Activated CD4-positive, CD25-positive, alpha-beta regulatory T cell treated with anti-CD3 and anti-CD28 coated beads, Interleukin-2, amount 50 U/mL, for 24 hours (primary cell): ENCODE results near the gene MAP2K6.

Source experiments
- ATAC-seq, 2 donors: fragments of 150-1000 bp; cut with Tn5 transposase; one replicate each; pipeline ENCODE4 v1.10.0; 2021; ENCODE audit warnings: mild to moderate bottlenecking in 1 of 2, moderate library complexity in 1 of 2

Gene MAP2K6

GRCh38 chr17:69427486-69428197, 13.1 kb downstream of the MAP2K6 start:
- ATAC-seq: no peak

DNA sequence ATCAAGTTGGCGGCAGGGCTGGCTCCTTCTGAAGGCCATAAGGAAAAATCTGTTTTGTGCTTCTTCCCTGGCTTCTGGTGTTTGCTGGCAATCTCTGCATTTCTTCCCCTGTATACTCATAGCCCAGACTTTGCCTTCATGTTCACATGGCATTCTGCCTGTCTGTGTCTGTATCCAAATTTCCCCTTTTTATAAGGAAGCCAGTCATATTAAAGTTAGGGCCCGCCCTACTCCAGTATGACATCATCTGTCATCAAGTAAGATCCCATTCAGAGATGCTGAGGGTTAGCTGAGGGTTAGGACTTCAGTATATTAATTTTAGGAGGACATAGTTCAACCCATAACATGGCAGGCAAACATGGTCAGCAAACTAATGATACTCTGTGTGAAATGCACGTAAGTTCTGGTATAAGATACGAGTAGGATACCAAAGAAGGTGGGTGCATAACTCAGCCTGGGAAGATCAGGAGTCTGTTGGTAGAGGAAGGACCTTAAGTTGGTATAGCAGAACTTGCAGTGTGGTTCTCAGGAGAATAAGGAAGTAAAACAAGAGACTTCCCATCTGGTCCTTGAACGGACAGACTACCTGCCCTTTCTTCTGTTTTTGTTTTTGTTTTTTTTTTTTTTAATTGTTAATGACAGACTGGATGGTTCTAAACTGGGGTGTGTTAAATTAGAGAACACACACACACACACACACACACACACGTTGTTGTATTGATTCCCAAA, 13.9 kb downstream of the MAP2K6 start:
- ATAC-seq: no peak

GRCh38 chr17:69430488-69430887, 16.0 kb downstream of the MAP2K6 start:
- ATAC-seq: no peak

- no peak for ATAC-seq
These were observed 17.3 kb downstream of the MAP2K6 start for GRCh38 chr17:69431835-69432234.

DNA sequence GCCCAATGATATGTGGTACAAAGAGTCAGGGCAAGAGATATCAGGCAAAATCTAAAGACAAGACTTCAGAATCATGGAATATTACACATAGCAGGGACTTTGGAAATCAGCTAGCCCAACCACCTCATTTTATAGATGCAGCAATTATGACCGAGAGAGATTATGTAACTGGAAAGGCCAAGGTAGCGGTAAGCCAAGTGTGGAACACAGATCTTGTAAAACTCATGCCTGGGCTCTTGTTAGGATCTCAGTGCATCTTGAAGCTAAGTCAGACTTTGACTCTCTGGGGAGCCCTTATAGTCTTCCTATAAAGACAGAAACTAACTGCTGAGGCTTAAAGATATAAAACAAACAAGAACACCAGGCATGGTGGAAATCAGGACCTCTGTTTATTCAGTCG, 18.6 kb downstream of the MAP2K6 start:
- no peak for ATAC-seq

- ATAC-seq: no peak
These were observed 19.7 kb downstream of the MAP2K6 start for GRCh38 chr17:69434164-69434579.

- ATAC-seq: no peak
These were observed 21.6 kb downstream of the MAP2K6 start for GRCh38 chr17:69435971-69436696.

DNA sequence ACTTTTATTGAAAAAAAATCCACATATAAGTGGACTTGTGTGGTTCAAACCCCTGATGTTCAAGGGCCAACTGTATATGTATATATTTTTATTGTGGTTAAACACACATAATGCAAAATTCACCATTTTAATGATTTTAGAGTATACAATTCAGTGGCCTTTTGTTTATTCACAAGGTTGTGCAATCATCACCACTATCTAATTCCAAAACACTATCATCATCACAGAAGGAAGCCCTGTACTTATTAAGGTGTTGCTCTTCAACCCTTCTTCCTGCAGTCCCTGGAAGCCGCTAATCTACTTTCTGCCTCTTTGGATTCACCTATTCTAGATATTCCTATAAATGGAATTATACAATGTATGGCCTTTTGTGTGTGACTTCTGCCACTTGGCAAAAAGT, 23.0 kb downstream of the MAP2K6 start:
- no peak for ATAC-seq

GRCh38 chr17:69438776-69439175, 24.3 kb downstream of the MAP2K6 start:
- no peak for ATAC-seq

- ATAC-seq: no peak
These were observed 26.7 kb downstream of the MAP2K6 start for GRCh38 chr17:69441179-69441578.

DNA sequence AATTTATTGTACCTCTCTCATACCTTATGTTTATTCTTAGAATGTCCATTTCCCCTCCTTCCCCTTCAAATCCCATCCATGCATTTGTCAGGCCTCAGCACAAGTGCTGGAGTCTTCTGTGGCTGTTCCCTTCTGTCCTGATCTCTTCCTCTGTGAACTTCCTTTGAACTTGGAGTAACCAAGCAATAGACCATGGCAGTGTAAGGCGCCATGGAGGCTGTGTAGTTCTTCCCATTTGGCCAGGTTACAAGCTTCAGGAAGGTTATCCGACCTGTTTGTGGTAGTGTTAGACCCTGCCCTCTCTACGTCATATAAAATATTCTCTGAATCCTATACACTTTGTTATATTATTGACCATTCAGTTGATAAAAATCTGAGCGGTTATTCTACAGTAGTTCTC, 28.6 kb downstream of the MAP2K6 start:
- no peak for ATAC-seq

- ATAC-seq: no peak
These were observed 29.5 kb downstream of the MAP2K6 start for GRCh38 chr17:69444023-69444422.

- ATAC-seq: no peak
These were observed 30.6 kb downstream of the MAP2K6 start for GRCh38 chr17:69445132-69445531.

GRCh38 chr17:69447726-69448125, 33.2 kb downstream of the MAP2K6 start:
- no peak for ATAC-seq

- ATAC-seq: no peak
These were observed 34.1 kb downstream of the MAP2K6 start for GRCh38 chr17:69448431-69449102.

- ATAC-seq: no peak
These were observed 35.6 kb downstream of the MAP2K6 start for GRCh38 chr17:69450131-69450530.

DNA sequence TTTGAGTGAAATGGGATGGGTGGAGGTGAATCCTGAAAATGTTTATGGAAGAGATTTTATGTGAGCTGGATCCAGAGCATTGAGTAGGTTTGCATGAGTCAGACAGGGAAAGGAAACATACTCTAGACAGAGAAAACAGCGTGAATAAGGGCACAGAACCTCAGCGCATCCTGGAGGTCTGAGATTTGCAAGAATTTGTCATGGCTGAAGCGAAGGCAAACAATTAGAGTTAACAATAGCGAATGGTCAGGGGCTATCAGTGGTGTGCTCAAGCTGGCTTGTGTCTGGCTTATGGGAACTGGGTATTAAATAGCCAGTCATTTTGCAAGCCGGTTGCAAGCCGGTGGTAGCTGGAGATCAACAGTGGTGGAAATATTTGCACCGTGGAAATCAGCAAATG, 36.4 kb downstream of the MAP2K6 start:
- ATAC-seq: no peak

DNA sequence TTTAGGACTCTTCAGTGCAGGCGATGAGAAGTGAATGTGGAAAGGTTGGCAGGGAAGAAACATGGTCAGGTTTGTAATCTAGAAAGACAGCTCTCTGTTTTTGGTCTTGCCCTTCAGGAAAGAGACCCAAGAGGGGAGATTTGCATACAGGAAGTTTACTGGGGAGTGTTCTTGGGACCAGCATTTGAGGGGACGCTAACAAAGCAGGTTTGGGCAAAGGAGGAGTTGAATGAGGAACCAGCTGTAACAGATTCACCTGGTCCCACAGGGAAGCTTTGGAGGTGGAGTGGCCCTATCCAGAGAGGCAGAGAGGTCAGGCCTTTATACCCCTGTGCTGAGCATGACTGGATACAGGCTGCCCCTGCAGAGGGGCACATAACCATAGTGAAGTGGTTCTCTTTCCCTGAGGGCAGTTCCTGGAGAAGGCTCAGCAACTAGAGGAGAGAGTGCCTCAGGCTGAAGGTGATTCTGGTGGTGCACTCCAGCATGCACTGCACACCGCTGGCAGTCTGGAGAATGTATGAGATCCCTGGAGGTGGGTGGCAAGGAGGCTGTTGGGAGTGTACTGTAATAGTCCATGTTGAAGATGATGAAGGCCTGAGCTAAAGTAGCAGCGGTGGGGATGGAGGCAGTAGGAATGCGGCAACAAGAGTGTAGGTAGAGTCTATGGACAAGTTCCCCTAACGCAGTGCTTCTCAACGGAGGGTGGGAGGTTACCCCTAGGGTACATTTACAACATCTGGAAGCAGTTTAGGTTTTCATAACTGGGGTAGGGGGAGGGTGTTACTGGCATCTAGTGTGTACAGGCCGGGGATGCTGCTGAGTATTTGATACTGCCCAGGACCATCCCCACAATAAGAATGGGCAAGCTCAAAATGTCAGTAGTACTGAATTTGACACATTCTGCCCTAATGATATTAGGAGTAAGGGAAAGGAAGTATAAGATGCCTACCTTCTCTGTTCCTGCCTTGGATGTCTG, 37.2 kb downstream of the MAP2K6 start:
- no peak for ATAC-seq

- no peak for ATAC-seq
These were observed 38.3 kb downstream of the MAP2K6 start for GRCh38 chr17:69452664-69453260.

GRCh38 chr17:69454051-69454450, 39.6 kb downstream of the MAP2K6 start:
- ATAC-seq: no peak

DNA sequence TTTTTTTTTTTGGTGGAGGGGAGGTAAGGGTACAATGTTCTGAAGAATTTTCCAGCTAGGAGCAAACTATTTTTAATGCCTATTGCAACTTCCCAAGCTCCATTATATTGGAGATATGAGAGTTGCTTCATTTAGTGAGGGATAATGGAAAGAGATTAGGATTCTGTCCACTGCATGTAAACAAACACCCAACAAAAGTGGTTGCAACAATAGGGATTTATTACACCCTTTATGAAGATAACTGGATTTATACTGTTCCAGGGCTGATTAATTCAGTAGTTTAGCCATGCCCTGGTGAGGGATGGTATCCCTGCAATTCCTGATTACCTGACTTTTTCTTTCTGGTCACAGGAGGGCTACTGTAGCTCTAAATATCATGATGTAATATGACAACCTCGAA, 40.5 kb downstream of the MAP2K6 start:
- ATAC-seq: no peak

DNA sequence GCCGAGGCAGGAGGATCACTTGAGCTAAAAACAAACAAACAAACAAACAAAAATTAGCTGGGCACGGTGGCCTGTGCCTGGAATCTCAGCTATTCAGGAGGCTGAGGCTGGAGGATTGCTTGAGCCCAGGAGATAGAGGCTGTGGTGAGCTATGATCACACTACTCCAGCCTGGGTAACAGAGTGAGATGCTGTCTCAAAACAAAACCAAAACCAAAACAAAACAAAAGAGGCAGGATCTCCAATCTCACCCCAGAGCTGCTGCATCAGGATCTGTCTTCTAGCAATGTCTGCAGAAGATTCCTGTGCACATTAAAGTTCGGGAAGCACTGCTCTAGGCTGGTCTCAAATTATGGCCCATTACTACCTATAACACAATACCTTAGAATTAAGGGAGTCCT, 43.1 kb downstream of the MAP2K6 start:
- ATAC-seq: peak in 1 of 2 donors; percentile 33
